GM19452 (cell line): ENCODE data around the gene AGAP1.

Experiments
- ATAC-seq: cut with Tn5 transposase; IDR thresholded peaks from one replicate; pipeline ENCODE4 v1.9.1; 2021; ENCODE audit not compliant: unreplicated experiment

Gene AGAP1

GRCh38 chr2:235703711-235704295, 210.0 kb downstream of the AGAP1 start:
- no peak for ATAC-seq

GRCh38 chr2:235705296-235705695, 211.5 kb downstream of the AGAP1 start:
- ATAC-seq: no peak

GRCh38 chr2:235706506-235706905, 212.7 kb downstream of the AGAP1 start:
- ATAC-seq: no peak

- ATAC-seq: no peak
These were observed 213.7 kb downstream of the AGAP1 start for GRCh38 chr2:235707411-235708096.

- no peak for ATAC-seq
These were observed 215.4 kb downstream of the AGAP1 start for GRCh38 chr2:235709124-235709813.

GRCh38 chr2:235709969-235710879, 216.4 kb downstream of the AGAP1 start:
- no peak for ATAC-seq

GRCh38 chr2:235710933-235711332, 217.1 kb downstream of the AGAP1 start:
- no peak for ATAC-seq

GRCh38 chr2:235711527-235711926, 217.7 kb downstream of the AGAP1 start:
- no peak for ATAC-seq

- ATAC-seq: no peak
These were observed 218.3 kb downstream of the AGAP1 start for GRCh38 chr2:235712176-235712575.

GRCh38 chr2:235713189-235713588, 219.3 kb downstream of the AGAP1 start:
- ATAC-seq: no peak

- no peak for ATAC-seq
These were observed 221.8 kb downstream of the AGAP1 start for GRCh38 chr2:235715601-235716000.

- no peak for ATAC-seq
These were observed 223.1 kb downstream of the AGAP1 start for GRCh38 chr2:235716875-235717496.

- ATAC-seq: no peak
These were observed 225.5 kb downstream of the AGAP1 start for GRCh38 chr2:235719146-235719942.

- no peak for ATAC-seq
These were observed 227.8 kb downstream of the AGAP1 start for GRCh38 chr2:235721625-235722024.

GRCh38 chr2:235722869-235723268, 229.0 kb downstream of the AGAP1 start:
- ATAC-seq: no peak

- no peak for ATAC-seq
These were observed 229.5 kb downstream of the AGAP1 start for GRCh38 chr2:235723371-235723770.

- no peak for ATAC-seq
These were observed 230.1 kb downstream of the AGAP1 start for GRCh38 chr2:235723811-235724465.

GRCh38 chr2:235725016-235725489, 231.2 kb downstream of the AGAP1 start:
- no peak for ATAC-seq

GRCh38 chr2:235725841-235726240, 232.0 kb downstream of the AGAP1 start:
- no peak for ATAC-seq
